K562 (cell line): Measurements from ENCODE around the gene CFD. TPM values are rescaled to one million over a fixed set of nuclear protein-coding genes. Genes with fewer than 3 reads are reported as not detected.
A peak's percentile ranks its signal among the peaks of the same experiment; 100 is the strongest.

Source experiments
- CSDE1 ChIP-seq, 2 experiments: fragments of 450-650 bp; IDR thresholded peaks; 2 replicates each; pipeline ENCODE4 v1.6.1; 2016; ENCODE audit warnings: mild to moderate bottlenecking in 1 of 2
- ELF4 ChIP-seq: fragments of 450-650 bp; formaldehyde crosslinking; IDR thresholded peaks from 2 replicates; pipeline ENCODE4 v1.4.0; 2022; ENCODE audit warnings: missing genetic modification characterization
- ERF ChIP-seq: fragments of 450-650 bp; formaldehyde crosslinking; IDR thresholded peaks from 2 replicates; pipeline ENCODE4 v1.4.0; 2020; ENCODE audit warnings: mild to moderate bottlenecking, mixed read lengths
- HDAC2 ChIP-seq: fragments of 450-650 bp; IDR thresholded peaks from 2 replicates; pipeline ENCODE4 v1.6.1; 2016; ENCODE audit warnings: mild to moderate bottlenecking
- L3MBTL2 ChIP-seq: fragments of 450-650 bp; IDR thresholded peaks from 2 replicates; pipeline ENCODE4 v1.6.1; 2016; ENCODE audit warnings: mild to moderate bottlenecking, moderate library complexity
- LCOR ChIP-seq: sonication (generic); formaldehyde crosslinking; IDR thresholded peaks from 2 replicates; pipeline ENCODE4 v1.8.0; 2022; ENCODE audit warnings: mild to moderate bottlenecking, missing genetic modification reagents
- PHF20 ChIP-seq: fragments of 450-650 bp; IDR thresholded peaks from 2 replicates; pipeline ENCODE4 v1.6.1; 2018; ENCODE audit not compliant: partially characterized antibody
- POLR2AphosphoS5 ChIP-seq: IDR thresholded peaks from 2 replicates; pipeline ENCODE4 v1.6.1; 2011; ENCODE audit warnings: mild to moderate bottlenecking, low read depth, low read length, moderate library complexity; ENCODE audit not compliant: control insufficient read depth, insufficient read depth
- POLR2G ChIP-seq: fragments of 200-400 bp; formaldehyde crosslinking; IDR thresholded peaks from 2 replicates; pipeline ENCODE4 v1.6.1; 2017; ENCODE audit warnings: low read depth, mild to moderate bottlenecking, antibody characterized with exemption, low read length, moderate library complexity
- POLR3G ChIP-seq: IDR thresholded peaks from 2 replicates; pipeline ENCODE4 v1.6.1; 2011; ENCODE audit not compliant: insufficient read length, insufficient replicate concordance; ENCODE audit errors: extremely low read depth
- SMARCA5 ChIP-seq: fragments of 450-650 bp; IDR thresholded peaks from 2 replicates; pipeline ENCODE4 v1.6.1; 2016
- ZBTB2 ChIP-seq: fragments of 450-650 bp; IDR thresholded peaks from 2 replicates; pipeline ENCODE4 v1.6.1; 2016; ENCODE audit warnings: antibody characterized with exemption
- ZBTB33 ChIP-seq: sonication (generic); formaldehyde crosslinking; IDR thresholded peaks from 2 replicates; pipeline ENCODE4 v1.8.1; 2023; ENCODE audit warnings: mild to moderate bottlenecking, missing genetic modification reagents
- ZC3H4 ChIP-seq: sonication (generic); formaldehyde crosslinking; IDR thresholded peaks from 2 replicates; pipeline ENCODE4 v1.9.0; 2021; ENCODE audit warnings: missing genetic modification reagents, borderline replicate concordance
- ZNF592 ChIP-seq: fragments of 450-650 bp; IDR thresholded peaks from 2 replicates; pipeline ENCODE4 v1.6.1; 2017; ENCODE audit warnings: antibody characterized with exemption, mild to moderate bottlenecking
- ZNF76 ChIP-seq: fragments of 250-450 bp; sonication (Bioruptor Pico); IDR thresholded peaks from 2 replicates; pipeline ENCODE4 v1.4.0; 2020; ENCODE audit warnings: mild to moderate bottlenecking, moderate library complexity, borderline replicate concordance
- polyA plus RNA-seq, 8 experiments: library from polyadenylated mRNA; depleted of rRNA in 4 of 8; stranded (reverse) in 5 of 8; unstranded in 3 of 8; fragments of >200 nt; fragmentation: Nextera tagmentation in 2 of 8; fragmentation: Illumina TruSeq in 1 of 8; extraction: Ambion mirVana in 2 of 8; extraction: Trizol in 1 of 8; gene quantifications; 2 replicates each; pipeline versions ENCODE4 v1.2.1 to v1.2.3, GENCODE V29; 2011 to 2014; ENCODE audit warnings: inconsistent platforms in 1 of 8, missing spikeins in 1 of 8
- total RNA-seq, 7 experiments: library from RNA; depleted of rRNA in 6 of 7; stranded (reverse); fragments of >200 nt in 6 of 7; fragmentation: Illumina TruSeq in 2 of 7; extraction: Trizol in 2 of 7; gene quantifications; 2 replicates each; pipeline versions ENCODE4 v1.2.1 to v1.2.3, GENCODE V29; 2011 to 2021; ENCODE audit warnings: low replicate concordance in 1 of 7

Gene CFD
- total and polyA plus RNA-seq, 9 of the 15 experiments (the other 6 are each of a cell fraction or from before 2014, with no cell fraction given), result 0.52 to 59.4 (median 7.6) TPM

GRCh38 chr19:821231-821824, 38.1 kb upstream of the CFD start (continued):
- no peak for TF ChIP-seq POLR3G
- TF ChIP-seq ZNF592, result 0 out of 2 replicates have a peak, but pooled peaks have one; percentile 19
- TF ChIP-seq L3MBTL2, result no peak
- TF ChIP-seq LCOR (CRISPR knock-in tag), result no peak
- no peak for TF ChIP-seq ZNF76
- TF ChIP-seq ZBTB33 (CRISPR knock-in tag), result no peak
- TF ChIP-seq ERF (CRISPR knock-in tag), result no peak
- TF ChIP-seq POLR2G, result peak; percentile 70
- no peak for TF ChIP-seq ZBTB2
- TF ChIP-seq ZC3H4 (CRISPR knock-in tag), result no peak
- TF ChIP-seq HDAC2, result no peak
- no peak for TF ChIP-seq CSDE1 (IDR thresholded peaks at IDR 0.05)
- TF ChIP-seq POLR2AphosphoS5, result peak; percentile 25; the same call in 1 of the 2 replicates
- no peak for TF ChIP-seq ELF4
- no peak for TF ChIP-seq PHF20
- no peak for TF ChIP-seq SMARCA5
